ENCODE data around the gene FMN1.

DNA sequence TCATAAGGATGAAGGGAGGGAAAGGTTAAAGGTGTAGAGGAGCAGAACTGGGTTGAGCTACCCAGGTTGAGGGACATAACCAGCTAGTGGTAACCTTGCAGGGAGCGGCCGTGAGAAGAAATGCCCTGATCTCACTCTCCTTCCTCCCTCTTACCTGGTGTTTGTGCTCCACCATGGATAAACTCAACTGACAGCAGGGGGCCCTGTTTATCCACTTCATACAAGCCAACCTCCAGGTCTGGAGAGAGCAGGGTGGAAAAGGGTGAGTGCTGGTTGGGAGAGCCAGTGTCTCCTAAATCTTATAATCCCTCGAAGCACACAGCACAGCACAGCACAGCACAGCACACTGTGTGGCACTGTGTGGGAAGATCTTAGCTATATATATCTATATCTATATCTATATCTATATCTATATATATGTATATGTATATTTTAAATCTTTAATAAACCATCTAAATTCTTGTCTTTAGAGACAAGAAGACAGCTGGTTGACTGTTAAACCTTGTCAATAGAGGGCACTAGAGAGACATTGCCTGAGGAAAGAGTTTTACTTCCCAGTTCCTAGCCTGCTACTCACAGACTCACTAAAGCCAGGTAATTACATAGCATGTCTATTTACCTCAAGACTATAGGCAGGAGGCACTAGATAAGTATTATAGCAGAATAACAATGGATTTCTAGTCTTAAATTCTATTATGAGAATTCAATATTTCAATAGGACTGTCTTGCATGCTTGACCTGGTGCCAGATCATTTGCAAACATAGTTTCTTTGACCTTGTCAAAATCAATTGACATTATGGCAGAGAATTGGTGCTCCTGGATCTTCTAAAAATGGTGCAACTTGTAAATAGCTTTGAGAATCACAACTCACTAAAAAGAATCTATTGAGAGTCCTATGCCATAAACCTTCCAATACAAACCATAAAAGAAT lies 21.7 kb upstream of the FMN1 start:
- TF ChIP-seq, protein P1, sequence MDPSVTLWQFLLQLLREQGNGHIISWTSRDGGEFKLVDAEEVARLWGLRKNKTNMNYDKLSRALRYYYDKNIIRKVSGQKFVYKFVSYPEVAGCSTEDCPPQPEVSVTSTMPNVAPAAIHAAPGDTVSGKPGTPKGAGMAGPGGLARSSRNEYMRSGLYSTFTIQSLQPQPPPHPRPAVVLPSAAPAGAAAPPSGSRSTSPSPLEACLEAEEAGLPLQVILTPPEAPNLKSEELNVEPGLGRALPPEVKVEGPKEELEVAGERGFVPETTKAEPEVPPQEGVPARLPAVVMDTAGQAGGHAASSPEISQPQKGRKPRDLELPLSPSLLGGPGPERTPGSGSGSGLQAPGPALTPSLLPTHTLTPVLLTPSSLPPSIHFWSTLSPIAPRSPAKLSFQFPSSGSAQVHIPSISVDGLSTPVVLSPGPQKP (IDR thresholded peaks at IDR 0.05; ENCODE audit: low read depth, low read length): no peak
- TF ChIP-seq MYB (IDR thresholded peaks at IDR 0.05; ENCODE audit: borderline replicate concordance, low read depth, low read length) (no peak), EZH2 (IDR thresholded peaks at IDR 0.05; ENCODE audit: borderline replicate concordance, control insufficient read depth, low read depth, low read length) (no peak), CREB1 (IDR thresholded peaks at IDR 0.05; ENCODE audit: low read depth) (no peak), MYC (IDR thresholded peaks at IDR 0.05; ENCODE audit: insufficient read depth, insufficient read length, insufficient replicate concordance, low read length, severe bottlenecking) (no peak), SUZ12 (IDR thresholded peaks at IDR 0.05; ENCODE audit: unreplicated experiment) (no peak), TCF12 (IDR thresholded peaks at IDR 0.05; ENCODE audit: low read depth, low read length) (no peak), SREBF2 (IDR thresholded peaks at IDR 0.05; ENCODE audit: low read length) (no peak)
- TF ChIP-seq, protein P2, sequence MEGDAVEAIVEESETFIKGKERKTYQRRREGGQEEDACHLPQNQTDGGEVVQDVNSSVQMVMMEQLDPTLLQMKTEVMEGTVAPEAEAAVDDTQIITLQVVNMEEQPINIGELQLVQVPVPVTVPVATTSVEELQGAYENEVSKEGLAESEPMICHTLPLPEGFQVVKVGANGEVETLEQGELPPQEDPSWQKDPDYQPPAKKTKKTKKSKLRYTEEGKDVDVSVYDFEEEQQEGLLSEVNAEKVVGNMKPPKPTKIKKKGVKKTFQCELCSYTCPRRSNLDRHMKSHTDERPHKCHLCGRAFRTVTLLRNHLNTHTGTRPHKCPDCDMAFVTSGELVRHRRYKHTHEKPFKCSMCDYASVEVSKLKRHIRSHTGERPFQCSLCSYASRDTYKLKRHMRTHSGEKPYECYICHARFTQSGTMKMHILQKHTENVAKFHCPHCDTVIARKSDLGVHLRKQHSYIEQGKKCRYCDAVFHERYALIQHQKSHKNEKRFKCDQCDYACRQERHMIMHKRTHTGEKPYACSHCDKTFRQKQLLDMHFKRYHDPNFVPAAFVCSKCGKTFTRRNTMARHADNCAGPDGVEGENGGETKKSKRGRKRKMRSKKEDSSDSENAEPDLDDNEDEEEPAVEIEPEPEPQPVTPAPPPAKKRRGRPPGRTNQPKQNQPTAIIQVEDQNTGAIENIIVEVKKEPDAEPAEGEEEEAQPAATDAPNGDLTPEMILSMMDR (IDR thresholded peaks at IDR 0.05 in 2 of 3, conservative IDR thresholded peaks at IDR 0.05 in 1 of 3; ENCODE audit: control insufficient read depth in 2 of 3, extremely low read depth in 1 of 3, insufficient read depth in 1 of 3, low read depth in 3 of 3, low read length in 3 of 3): peak; percentile 53 to 67 (median 60)
- TF ChIP-seq, protein P3, sequence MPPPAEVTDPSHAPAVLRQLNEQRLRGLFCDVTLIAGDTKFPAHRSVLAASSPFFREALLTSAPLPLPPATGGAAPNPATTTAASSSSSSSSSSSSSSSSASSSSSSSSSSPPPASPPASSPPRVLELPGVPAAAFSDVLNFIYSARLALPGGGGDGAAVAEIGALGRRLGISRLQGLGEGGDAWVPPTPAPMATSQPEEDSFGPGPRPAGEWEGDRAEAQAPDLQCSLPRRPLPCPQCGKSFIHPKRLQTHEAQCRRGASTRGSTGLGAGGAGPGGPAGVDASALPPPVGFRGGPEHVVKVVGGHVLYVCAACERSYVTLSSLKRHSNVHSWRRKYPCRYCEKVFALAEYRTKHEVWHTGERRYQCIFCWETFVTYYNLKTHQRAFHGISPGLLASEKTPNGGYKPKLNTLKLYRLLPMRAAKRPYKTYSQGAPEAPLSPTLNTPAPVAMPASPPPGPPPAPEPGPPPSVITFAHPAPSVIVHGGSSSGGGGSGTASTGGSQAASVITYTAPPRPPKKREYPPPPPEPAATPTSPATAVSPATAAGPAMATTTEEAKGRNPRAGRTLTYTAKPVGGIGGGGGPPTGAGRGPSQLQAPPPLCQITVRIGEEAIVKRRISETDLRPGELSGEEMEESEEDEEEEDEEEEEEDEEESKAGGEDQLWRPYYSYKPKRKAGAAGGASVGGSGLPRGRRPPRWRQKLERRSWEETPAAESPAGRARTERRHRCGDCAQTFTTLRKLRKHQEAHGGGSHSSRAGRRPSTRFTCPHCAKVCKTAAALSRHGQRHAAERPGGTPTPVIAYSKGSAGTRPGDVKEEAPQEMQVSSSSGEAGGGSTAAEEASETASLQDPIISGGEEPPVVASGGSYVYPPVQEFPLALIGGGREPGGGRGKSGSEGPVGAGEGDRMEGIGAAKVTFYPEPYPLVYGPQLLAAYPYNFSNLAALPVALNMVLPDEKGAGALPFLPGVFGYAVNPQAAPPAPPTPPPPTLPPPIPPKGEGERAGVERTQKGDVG (CRISPR knock-in tag; IDR thresholded peaks at IDR 0.05): no peak

Data from GM12878 (cell line).